GM18868 (cell line): Measurements from ENCODE around the gene KIRREL1.

Experiments
- ATAC-seq: cut with Tn5 transposase; IDR thresholded peaks from one replicate; pipeline ENCODE4 v1.9.1; 2021; ENCODE audit warnings: mild to moderate bottlenecking, moderate library complexity; ENCODE audit not compliant: unreplicated experiment

The KIRREL1 gene

DNA sequence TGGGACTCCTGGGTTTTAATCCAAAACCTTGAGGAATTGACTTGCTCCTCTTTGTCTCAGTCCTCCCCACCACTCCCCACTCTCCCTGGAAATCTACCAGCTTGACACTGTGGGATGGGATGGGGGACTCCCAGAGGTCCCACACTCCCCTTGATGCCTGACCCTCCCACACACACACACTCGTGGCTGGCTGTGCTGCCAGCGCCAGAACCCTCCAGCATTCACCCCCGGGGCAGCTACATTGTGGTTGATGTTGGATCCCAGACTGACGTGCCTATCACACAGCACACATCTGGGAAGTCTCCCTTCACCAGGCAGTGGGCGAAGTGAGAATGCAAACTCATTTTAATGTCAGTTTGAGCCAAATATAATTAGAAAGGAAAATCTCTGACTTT, 10.0 kb downstream of the KIRREL1 start:
- no peak for ATAC-seq

DNA sequence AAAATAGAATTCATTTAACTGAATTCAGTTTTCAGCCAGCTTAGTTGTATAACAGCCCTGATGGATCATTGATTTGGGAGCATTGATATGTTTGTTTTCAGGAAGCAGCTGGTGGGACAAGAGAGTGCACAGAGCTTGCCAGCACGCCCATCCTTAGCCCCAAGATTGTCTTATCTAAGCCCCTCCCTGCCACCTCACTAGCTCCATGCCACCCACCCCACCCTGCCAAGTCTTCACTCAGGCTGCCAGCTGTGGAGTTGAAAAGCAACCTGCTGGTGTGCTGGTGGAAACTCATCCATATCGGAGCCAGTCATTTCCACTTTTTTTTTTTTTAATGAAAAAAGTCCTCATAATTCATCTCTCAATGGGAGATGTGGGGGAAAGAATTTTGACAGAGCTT, 11.8 kb downstream of the KIRREL1 start:
- ATAC-seq: no peak

DNA sequence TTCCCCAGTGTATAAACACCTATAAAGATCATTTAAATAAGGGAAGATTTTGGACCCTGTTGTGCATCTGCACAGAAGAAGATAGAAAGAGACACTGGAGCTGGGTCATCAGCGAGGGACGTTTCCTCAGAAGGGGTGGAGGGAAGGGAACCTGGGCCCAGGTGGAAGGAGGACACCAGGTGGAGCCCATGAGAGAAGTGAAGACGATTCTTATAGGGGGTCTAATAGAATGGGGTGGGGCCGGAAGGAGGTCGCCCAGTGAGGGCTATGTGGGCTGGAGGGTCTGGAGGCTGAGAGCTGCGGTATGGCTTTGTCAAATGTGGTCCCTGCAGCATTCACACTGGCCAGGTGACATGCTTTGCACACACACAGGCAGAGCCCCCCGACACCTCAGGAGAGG, 13.7 kb downstream of the KIRREL1 start:
- no peak for ATAC-seq

DNA sequence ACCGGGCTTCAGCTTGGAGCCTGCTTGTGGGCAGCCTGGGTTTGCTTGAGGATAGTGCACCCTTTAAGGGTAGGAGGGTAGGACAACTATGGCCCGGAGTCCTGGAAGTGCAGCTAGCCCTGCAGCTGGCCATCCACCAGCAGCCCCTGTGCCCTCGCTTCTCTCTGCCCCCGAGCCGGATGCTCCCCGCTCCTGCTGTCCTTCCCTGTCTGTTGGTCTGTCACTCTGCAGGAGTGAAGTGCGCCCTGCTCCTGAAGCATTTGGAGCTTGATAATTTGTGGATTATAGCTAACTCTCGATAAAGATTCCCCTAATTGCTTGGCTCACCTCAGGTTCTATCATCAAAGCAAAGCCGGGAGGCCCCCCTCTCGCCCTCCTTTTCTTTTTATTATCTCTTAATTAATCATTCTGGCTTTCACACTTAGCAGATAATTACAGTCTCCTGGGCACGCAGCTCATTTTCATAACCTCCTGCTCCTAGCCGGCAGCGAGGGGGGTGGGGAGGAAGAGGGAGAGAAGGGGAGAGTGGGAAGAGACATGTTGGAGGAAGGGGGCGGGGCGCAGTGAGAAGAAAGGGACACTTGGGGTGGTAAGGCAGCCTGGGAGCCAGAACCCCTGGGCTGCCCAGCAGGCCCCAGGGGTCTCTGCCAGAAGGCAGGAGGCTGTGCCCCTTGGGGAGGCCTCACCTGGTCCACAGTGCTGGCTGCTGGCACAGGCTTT, 14.4 kb downstream of the KIRREL1 start:
- no peak for ATAC-seq

DNA sequence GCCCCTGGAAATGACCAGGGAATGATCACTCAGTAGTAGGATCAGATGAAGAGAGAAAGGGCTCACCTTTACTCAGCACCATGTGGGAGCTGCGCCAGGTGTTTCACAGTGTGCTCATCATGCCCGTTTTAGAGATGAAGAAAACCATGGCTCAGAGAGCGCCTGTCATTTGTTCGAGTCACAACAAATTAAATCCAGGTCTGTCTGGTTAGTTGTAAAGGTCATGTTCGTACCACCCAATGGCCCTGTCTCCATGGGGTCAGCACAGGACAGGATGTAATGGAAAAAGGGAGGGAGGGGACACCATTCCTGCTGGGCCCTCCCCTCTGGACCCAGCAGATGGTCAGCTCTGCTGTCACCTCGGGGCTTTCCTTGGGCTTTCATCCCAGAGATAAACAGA, 15.2 kb downstream of the KIRREL1 start:
- no peak for ATAC-seq

DNA sequence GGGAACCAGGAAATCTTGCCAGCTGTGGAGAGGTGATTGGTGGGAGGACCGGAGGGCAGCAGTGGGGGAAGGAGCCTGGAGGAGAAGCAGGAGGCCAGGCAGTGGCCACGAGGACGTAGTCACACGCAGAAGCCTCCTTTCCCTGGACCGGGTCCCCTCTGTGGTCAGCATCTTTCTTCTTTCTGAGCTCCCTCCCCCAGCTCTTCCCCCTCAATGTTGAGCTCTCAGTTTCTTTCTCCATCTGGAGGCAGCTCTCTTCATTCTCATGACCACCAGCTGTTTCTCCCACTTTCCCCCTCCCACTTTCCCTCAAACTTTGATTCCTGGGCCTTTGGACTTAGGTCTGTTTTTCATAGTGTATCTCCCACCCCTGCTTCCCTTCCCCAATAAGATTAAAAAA, 18.3 kb downstream of the KIRREL1 start:
- ATAC-seq: no peak

DNA sequence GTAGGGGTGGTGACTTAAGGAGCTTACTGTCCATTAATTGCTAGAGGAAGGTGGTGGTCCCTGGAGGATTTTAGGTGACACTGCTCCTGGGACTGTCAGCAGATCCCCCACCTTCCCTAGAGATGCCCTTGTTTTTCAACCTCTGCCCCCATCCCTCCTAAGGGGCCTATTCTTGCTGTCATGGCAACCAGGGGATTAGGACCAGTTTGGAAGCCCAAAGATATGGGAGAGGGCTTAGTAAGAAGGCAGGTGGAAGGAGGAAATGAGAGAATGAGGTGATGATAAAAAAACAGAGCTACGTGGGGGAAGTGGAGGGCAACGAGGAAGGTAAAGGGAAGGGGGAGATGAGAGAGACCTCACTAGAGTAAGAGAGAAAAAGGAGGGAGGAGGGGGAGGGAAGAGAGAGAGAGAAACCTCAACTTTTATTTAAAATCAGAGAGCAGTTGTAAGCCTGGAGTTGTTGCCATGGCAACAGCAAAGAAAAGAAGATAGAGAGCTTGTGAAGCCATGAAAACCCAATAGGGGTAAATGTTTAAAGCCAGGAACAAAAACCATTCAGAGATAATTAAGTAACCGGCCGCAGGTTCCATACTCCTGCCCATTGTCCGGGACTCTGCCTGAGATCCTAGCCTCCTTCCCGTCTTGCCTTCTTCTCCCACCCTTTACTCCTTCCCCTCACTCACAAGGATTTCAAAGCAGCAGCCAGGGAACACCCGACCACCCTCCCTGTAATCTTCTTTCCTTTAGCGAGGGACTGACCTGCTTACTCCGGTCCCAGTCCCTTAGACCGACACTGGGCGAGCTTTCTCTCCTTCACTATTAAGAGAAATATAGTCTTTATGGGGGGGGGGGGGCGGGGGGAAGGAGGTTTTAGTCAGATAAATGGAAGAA, 20.6 kb downstream of the KIRREL1 start:
- no peak for ATAC-seq

DNA sequence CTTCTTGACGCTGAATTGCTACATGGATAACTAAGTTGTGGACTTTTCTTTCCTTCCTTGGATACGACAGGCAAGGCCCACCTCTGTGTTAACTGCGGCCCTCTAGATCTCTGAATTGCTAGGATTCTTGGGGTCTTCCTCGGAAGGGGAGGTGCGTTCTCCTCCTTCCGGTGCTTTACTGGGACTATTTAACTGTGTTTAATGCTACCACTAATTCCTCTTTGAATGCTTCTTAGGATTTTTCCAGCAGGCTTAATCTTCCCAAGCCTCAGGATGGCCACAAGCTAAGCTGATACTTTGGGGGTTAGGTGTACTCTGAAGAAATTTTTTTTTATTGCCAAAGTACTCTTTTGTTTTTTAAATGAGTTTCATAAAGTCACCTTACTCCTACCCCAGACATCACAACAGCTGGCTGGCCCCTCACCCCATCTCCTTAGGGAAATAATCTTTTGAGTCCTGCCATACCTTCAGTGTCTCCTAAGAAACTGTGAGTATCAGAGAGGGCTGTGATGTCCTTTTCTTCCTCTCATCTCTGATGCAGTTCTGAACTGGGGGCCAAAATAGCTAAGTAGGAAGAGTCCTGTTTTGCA, 21.4 kb downstream of the KIRREL1 start:
- ATAC-seq: no peak

DNA sequence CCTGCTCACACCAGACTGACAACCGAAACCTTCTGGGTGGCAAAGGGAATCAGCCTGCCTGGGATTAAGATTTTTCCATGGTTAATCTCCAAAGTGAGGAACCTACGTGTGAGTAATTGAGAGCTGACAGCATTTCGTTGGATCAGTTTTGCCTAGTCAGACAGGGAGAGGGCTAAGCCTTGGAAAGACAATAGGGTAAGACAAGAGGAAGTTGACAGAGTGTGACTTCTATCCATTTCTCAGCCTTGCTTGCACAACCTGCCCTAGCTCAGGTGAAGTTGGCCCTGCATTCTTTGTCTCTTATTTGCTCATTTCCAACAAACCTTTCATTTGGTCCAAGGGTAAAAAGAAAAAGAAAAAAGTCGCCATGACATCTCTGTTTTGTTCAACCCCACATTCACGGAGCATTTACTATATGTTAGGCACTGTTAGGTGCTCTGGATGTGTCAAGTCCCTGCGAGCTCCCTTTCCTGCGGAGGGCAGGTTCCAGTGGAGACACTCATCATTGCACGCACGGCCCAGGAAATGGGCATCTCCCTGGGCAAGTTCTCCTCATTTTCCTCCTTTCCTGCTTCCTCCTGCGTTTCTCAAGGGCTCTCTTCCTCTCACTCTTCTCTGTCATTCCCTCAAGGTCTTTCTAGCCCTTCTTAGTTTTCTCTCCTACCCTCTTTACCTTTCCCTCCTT, 23.3 kb downstream of the KIRREL1 start:
- ATAC-seq: no peak

DNA sequence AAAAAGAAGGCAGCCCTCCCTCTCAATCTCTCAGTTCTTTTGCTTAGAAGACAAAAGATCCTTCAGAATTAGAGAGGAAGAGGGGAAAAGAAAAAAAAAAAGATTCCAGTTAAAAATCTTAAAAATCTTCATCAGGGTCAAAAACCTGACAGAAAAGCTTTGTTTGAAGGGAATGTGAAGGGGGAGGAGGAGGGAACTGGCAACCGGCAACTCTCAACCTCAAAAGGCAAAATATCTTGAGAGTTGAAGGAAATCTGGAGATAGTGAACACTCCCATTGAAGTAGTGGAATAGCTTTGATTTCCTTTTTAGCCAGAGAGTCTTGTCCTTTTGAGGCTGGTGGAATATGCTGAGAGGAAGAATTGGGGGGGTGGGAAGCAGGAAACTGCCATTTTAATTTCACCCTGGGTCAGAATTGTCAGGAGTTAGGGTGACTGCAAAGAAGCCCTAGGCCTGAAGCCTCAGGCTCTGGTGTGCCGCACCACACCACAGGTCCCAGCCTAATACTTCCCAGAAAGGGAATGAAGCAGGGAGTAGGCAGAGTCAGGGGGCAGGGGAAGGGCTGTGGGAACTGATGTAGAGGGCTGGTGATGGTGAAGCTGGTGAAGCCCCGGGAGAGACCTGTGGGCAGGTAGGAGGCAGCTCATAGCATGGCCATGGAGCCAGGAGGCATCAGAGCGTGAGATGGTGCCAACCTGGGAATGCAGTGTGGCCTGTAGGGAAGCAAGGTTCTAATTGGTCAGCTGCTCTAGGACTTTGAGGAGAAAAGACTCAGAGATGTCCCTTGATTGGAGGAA, 24.6 kb downstream of the KIRREL1 start:
- ATAC-seq: no peak

DNA sequence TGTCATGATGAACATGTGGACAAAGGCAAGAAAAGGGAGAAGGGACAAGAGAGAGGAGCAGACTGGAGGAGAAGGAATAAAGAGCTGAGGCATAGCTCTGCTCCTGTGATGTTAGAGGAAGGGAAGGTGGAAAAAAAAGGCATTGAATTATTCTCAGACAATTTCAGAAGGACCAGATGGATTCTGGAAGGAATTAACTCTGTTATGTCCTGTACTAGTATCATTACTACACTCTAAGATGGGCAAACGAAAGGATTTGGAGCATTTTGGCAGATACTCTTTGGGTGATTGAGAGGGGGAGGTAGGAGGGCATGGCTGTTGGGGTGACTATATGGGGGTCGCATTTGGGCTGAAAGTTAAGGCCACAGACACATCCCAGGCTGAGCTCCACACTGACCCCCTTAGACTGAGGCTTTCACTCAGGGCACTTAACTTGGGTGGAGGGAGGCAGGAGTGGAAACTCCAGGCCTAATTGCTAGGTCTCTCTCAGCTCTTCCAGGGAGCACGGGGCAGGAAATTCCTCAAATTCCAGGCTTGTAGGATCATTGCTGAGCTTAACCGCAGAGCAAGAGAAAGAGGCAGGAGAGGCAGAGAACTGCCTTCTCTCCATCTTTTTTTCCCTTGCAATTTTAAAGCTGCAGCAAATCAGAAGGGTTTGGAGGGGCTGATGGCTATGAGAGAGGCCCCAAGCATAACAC, 25.9 kb downstream of the KIRREL1 start:
- ATAC-seq: no peak

DNA sequence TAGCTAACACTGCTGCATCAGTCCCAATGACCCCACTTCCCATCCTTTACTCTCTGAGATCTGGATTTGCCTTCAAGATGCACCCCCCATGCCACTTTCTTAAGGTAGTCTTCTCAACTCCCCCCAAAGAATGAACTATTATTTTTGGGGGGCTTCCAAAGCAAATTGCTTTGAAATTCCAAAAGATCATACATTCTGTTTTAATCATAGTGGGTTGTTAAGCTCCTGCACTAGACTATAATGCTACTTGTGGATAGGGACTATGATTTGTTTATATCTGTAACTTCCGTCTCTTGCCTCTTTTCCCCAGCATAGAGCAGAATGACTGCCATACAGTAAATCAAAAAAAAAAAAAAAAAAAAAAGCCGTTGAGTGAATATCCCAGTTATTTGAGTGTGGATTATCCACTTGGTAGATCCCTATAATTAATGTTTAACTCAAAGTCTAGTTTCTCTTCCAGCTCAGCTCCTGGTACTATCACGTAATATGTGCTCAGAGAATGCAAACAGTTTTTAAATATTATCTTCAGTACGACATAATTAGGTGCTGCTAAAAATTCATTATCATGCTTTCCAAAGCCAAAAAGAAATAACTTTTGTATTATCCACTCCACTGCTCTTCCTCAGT, 26.9 kb downstream of the KIRREL1 start:
- no peak for ATAC-seq

DNA sequence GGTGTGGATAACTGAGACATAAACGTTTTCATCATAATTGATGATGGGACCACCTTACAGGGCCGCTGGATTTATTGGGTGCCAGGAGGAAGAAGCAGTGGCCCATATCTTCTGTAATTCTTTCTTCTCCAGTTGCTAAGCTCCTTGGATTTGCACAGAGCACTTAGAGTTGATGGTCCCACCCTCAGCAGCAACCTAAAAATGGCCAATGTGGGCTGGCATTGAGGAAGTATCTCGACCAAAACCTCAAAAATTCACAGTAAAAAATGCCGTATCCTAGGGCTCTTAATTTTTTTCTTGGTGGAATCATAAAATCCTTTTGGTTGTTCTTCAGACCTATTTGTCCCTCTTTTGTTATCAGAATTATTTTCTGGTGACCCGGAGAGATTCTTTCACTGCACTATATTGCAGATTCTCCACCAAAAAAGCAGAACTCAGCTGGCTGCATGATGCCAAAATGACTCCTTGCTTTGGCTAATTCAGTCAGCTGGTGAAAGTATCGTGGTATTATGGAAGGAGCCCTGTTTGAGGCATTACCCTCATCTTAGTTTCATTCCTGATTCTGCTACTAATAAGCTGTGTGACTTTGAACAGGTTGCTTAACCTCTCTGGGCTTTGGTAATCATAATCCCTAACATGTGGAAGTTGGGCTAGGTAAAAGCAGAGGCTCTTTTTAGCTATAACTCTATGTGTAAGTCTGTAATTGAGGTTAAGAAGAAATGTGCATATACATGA, 27.6 kb downstream of the KIRREL1 start:
- ATAC-seq: no peak

DNA sequence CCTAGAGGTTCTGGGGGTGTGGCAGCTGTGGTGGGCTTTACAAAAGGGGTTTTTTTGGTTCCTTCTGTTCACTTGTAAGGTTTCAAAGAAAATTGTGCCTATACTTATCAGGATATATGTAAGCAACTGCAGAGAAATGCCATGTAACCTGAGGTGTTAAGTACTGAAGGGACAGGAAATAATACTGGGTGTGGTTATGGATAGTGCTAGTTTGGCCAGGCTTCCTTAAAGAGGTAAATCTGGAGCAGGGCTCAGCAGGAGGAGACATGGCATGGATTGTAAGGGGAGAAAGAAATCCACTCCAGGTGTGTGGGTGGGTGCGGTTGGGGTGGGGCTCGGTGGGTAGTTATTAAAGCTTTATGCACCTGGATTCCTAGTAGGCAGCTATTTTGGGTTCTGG, 28.3 kb downstream of the KIRREL1 start:
- ATAC-seq: no peak

DNA sequence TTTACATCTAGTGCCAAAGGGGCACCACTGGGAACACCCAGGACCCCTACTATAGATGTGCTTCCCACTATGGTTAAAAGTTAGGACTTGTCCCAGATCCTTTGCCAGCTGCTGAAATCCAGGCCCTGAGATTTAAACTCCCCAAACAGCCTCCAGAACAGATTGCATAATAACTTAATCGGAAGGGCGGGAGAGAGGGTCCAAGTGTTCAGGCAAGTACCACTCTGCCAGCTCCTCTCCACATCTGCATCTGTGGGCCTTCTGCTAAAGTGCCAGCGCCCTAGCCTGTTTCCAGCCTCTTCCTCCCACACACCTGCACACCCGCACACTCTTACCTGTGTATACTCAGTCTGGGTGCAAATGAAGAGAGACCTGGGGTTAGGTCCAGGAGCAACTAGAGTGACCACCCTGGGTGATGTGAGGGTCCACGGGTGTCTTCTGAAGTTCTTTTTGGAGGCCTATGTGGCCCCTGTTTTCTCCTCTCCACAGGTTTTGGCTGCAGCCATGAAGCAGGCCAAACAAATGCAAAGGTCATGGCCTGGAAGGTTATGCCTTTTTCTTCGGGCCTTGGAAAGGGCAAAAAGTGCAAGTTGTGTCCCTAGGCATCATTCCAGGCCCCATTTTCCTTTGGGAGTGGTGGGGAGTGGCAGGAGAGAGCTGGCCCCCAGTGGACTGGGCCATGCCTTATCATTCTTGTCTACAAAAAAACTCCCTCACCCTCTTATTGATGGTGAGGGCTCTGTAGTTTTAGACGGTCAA, 29.3 kb downstream of the KIRREL1 start:
- no peak for ATAC-seq

DNA sequence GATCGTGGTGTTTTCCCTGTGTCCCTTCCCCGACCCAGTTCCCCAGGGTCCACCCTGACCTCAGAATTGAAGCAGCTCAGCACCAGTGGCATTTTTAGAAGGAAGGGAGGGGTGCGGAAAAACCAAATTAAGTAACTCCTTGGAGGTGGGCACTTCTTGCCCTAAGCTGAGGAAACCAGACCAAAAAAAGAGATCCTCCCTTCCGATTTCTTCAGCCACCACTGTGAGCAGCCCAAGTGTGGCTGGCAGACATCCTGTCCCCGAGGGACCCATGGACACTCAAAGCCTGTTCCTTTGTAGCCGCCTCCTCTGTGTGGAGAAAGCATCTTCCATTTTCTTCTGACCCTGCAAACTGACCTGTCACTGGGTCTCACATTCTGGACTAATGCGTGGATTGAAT, 31.3 kb downstream of the KIRREL1 start:
- no peak for ATAC-seq

DNA sequence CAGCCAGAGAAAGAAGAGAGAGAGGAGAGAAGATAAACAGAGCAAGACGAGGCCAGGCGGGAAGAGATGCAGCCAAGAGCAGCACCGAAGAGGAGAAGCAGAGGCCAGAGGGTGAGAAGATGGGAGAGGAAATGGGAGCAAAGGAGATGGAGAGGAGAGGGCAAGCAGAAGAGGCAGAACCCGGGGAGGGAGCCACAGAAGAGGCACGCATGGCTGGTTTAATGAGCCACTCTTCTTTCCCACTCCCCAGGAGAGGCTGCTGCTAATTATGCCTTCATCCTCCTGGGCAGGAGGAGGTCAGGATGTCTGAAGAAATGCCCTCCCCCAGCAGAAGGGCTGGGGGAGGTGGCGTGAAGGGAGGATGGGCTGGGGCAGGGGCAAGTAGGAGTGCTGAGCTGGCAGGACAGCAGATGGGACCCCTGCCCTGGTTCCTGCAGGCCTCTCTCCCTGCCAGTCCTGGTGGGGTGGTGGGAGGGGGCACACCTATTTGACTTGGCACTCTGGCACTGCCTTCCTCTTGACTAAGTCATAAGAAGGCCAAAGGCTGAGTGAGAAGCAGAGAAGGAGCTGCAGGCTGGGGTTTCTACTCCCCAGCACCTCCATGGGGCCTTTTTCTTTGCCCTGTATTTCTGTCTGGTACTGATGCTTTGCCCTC, 32.3 kb downstream of the KIRREL1 start:
- ATAC-seq: no peak

DNA sequence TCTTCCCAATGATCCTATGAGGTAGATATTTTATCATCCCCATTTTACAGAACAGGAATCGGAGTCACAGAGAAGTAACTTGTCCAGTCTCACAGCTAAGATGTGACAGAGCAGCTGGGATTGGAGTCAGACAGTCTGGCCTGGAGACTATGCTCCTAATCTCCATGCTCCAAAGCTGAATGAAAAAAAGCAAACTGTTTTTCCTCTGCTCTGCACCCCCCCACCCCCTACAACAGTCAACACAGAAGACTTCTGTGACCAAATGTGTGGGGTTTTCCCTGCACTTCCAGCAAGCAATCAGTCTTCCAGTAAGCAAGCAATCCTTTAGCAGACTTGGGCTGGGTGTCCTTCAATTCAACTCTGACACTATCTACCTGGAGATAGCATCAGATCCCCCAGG, 33.2 kb downstream of the KIRREL1 start:
- ATAC-seq: no peak
